HG03196 (cell line): ENCODE results near the gene DACH1.

Experiments
- ATAC-seq: cut with Tn5 transposase; IDR thresholded peaks from one replicate; pipeline ENCODE4 v1.9.1; 2021; ENCODE audit not compliant: unreplicated experiment

The DACH1 gene

GRCh38 chr13:71830736-71831135 lies 36.3 kb downstream of the DACH1 start:
- no peak for ATAC-seq

GRCh38 chr13:71830323-71830722 lies 36.7 kb downstream of the DACH1 start:
- no peak for ATAC-seq

- no peak for ATAC-seq
Observed at GRCh38 chr13:71829547-71829946, 37.5 kb downstream of the DACH1 start.

GRCh38 chr13:71828564-71828963 lies 38.4 kb downstream of the DACH1 start:
- ATAC-seq = no peak

- no peak for ATAC-seq
Observed at GRCh38 chr13:71828117-71828516, 38.9 kb downstream of the DACH1 start.

GRCh38 chr13:71827241-71827640 lies 39.8 kb downstream of the DACH1 start:
- no peak for ATAC-seq

GRCh38 chr13:71820699-71821098 lies 46.3 kb downstream of the DACH1 start:
- no peak for ATAC-seq

- ATAC-seq = no peak
Observed at GRCh38 chr13:71817335-71817734, 49.7 kb downstream of the DACH1 start.

GRCh38 chr13:71814806-71815360 lies 52.1 kb downstream of the DACH1 start:
- no peak for ATAC-seq

- no peak for ATAC-seq
Observed at GRCh38 chr13:71813187-71813586, 53.8 kb downstream of the DACH1 start.

GRCh38 chr13:71811344-71811743 lies 55.7 kb downstream of the DACH1 start:
- ATAC-seq = no peak

- no peak for ATAC-seq
Observed at GRCh38 chr13:71808708-71809107, 58.3 kb downstream of the DACH1 start.

- ATAC-seq = no peak
Observed at GRCh38 chr13:71806886-71807285, 60.1 kb downstream of the DACH1 start.

GRCh38 chr13:71803066-71803465 lies 63.9 kb downstream of the DACH1 start:
- no peak for ATAC-seq

GRCh38 chr13:71801781-71802180 lies 65.2 kb downstream of the DACH1 start:
- no peak for ATAC-seq

- no peak for ATAC-seq
Observed at GRCh38 chr13:71801165-71801760, 65.7 kb downstream of the DACH1 start.

- ATAC-seq = no peak
Observed at GRCh38 chr13:71799324-71799723, 67.7 kb downstream of the DACH1 start.

GRCh38 chr13:71798707-71799106 lies 68.3 kb downstream of the DACH1 start:
- ATAC-seq = no peak

- ATAC-seq = no peak
Observed at GRCh38 chr13:71797517-71797916, 69.5 kb downstream of the DACH1 start.

GRCh38 chr13:71789693-71790329 lies 77.2 kb downstream of the DACH1 start:
- no peak for ATAC-seq

GRCh38 chr13:71789037-71789436 lies 78.0 kb downstream of the DACH1 start:
- no peak for ATAC-seq

- no peak for ATAC-seq
Observed at GRCh38 chr13:71787414-71787813, 79.6 kb downstream of the DACH1 start.

- no peak for ATAC-seq
Observed at GRCh38 chr13:71786875-71787274, 80.1 kb downstream of the DACH1 start.
